ENCODE data around the gene NADSYN1. TPM values are rescaled to one million over a fixed set of nuclear protein-coding genes. Genes with fewer than 3 reads are reported as not detected.

NADSYN1 gene
- polyA plus RNA-seq, 4 donors: 85.7 to 210 (median 97.9) TPM

DNA sequence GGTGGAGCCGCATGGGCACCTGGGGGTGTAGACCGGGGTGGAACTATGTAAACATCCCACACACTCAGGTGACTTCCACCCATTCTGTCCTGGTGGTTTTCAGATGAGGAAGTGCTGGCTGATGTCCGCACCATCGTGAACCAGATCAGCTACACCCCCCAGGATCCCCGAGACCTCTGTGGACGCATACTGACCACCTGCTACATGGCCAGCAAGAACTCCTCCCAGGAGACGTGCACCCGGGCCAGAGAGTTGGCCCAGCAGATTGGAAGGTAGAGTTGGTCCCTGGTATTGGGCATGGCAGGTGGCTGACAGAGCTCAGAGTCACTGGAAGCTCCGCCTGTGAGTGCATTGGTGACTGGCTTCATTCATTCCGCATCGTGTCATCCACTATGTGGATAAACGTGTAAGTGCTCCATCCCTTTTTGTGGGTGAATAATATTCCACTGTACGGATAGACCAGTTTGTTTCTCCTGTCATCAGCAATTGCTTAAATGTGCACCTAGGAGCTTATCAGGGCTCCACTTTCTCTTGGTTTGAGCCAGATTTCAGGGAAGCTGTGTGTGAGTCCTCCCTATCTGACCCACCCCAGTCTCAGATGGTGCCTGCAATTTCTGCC lies 29.9 kb downstream of the NADSYN1 start:
- no peak overlapping the region for H3K4me3 ChIP-seq (ENCODE audit: low read depth in 1 of 3, low read length in 3 of 3)
- H3K4me1 ChIP-seq (ENCODE audit: control insufficient read depth in 3 of 3, insufficient read depth in 2 of 3, low read depth in 1 of 3, low read length in 2 of 3): peaks cover 0 to 2% (median 0%) of the 10 kb centered on the region in 3 donors
- no peaks in the 10 kb centered on the region for H3K9me3 ChIP-seq (ENCODE audit: control insufficient read depth in 2 of 2, insufficient read depth in 1 of 2, low read depth in 1 of 2, low read length in 1 of 2)
- 96 to 98% (median 97%) methylated on average over 13 of the region's 13 CpGs for WGBS, 3 donors
- DNase-seq (no peak), FAIRE-seq (no peak)
- H3K27me3 ChIP-seq (ENCODE audit: control insufficient read depth in 3 of 3, insufficient read depth in 3 of 3, low read length in 3 of 3): no peaks in the 10 kb centered on the region
- H3K36me3 ChIP-seq (ENCODE audit: control insufficient read depth in 3 of 3, insufficient read depth in 2 of 3, low read depth in 1 of 3, low read length in 3 of 3): peaks cover 19 to 83% (median 42%) of the 10 kb centered on the region in 3 donors
- no peak overlapping the region for H3K27ac ChIP-seq (ENCODE audit: low read depth in 1 of 3, low read length in 2 of 3)

DNA sequence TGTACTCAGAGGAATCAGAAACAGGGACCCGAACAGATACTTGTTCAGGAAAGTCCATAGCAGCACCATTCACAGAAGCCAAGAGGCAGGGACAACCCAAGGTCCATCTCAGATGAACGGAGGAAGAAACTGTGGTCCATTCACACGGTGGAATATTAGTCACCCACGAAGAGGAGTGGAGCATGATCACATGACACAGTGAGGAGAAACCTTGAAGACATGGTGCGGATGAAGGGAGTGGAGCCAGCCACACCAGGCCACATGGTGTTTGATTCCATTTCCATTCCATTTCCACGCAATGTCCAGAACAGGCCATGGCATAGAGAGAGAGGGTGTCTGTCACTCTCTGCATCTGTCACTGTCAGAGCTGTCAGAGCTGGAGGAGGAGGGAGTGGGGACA lies 30.7 kb downstream of the NADSYN1 start:
- WGBS, 3 donors: 95 to 97% (median 96%) methylated on average over 6 of the region's 6 CpGs

GRCh38 chr11:71484248-71485062 lies 31.5 kb downstream of the NADSYN1 start:
- Histone ChIP-seq H3K27ac (ENCODE audit: low read depth in 1 of 3, low read length in 2 of 3) (no peak overlapping the region), H3K27me3 (ENCODE audit: control insufficient read depth in 3 of 3, insufficient read depth in 3 of 3, low read length in 3 of 3) (no peaks in the 10 kb centered on the region), H3K36me3 (ENCODE audit: control insufficient read depth in 3 of 3, insufficient read depth in 2 of 3, low read depth in 1 of 3, low read length in 3 of 3) (peaks cover 17 to 82% (median 43%) of the 10 kb centered on the region in 3 donors), H3K9me3 (ENCODE audit: control insufficient read depth in 2 of 2, insufficient read depth in 1 of 2, low read depth in 1 of 2, low read length in 1 of 2) (no peaks in the 10 kb centered on the region), H3K4me3 (ENCODE audit: low read depth in 1 of 3, low read length in 3 of 3) (no peak overlapping the region), H3K4me1 (ENCODE audit: control insufficient read depth in 3 of 3, insufficient read depth in 2 of 3, low read depth in 1 of 3, low read length in 2 of 3) (peaks cover 0 to 7% (median 0%) of the 10 kb centered on the region in 3 donors)
- no peak for FAIRE-seq
- DNase-seq: no peak
- WGBS, 3 donors: 93 to 96% (median 95%) methylated on average over 23 of the region's 23 CpGs

More for the DNA sequence above, 30.7 kb downstream of the NADSYN1 start:
- DNase-seq (no peak), FAIRE-seq (no peak)
- H3K27ac ChIP-seq (ENCODE audit: low read depth in 1 of 3, low read length in 2 of 3): no peak overlapping the region
- no peaks in the 10 kb centered on the region for H3K27me3 ChIP-seq (ENCODE audit: control insufficient read depth in 3 of 3, insufficient read depth in 3 of 3, low read length in 3 of 3)
- H3K4me1 ChIP-seq (ENCODE audit: control insufficient read depth in 3 of 3, insufficient read depth in 2 of 3, low read depth in 1 of 3, low read length in 2 of 3): peaks cover 0 to 7% (median 0%) of the 10 kb centered on the region in 3 donors
- H3K36me3 ChIP-seq (ENCODE audit: control insufficient read depth in 3 of 3, insufficient read depth in 2 of 3, low read depth in 1 of 3, low read length in 3 of 3): peaks cover 20 to 82% (median 44%) of the 10 kb centered on the region in 3 donors
- no peaks in the 10 kb centered on the region for H3K9me3 ChIP-seq (ENCODE audit: control insufficient read depth in 2 of 2, insufficient read depth in 1 of 2, low read depth in 1 of 2, low read length in 1 of 2)
- no peak overlapping the region for H3K4me3 ChIP-seq (ENCODE audit: low read depth in 1 of 3, low read length in 3 of 3)

DNA sequence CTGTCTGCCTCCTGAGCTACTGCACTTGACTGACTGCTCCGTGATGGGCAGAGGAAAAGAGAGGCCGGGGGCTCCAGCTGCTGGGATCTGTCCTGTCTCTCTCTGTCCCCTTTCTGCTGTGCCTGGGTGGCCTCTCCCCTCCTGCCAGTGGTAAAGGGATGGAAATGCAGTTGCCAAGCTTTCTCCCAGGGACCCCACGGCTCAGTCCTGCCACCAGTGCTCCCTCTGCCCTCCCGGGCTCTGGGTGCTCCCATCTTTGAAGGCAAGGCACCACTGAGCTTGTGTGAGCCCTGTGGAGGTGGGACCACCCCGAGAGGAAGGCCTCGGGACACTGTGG lies 32.0 kb downstream of the NADSYN1 start:
- no peak overlapping the region for H3K27ac ChIP-seq (ENCODE audit: low read depth in 1 of 3, low read length in 2 of 3)
- no peak overlapping the region for H3K4me3 ChIP-seq (ENCODE audit: low read depth in 1 of 3, low read length in 3 of 3)
- FAIRE-seq (no peak), DNase-seq (no peak)
- H3K36me3 ChIP-seq (ENCODE audit: control insufficient read depth in 3 of 3, insufficient read depth in 2 of 3, low read depth in 1 of 3, low read length in 3 of 3): peaks cover 17 to 83% (median 44%) of the 10 kb centered on the region in 3 donors
- H3K9me3 ChIP-seq (ENCODE audit: control insufficient read depth in 2 of 2, insufficient read depth in 1 of 2, low read depth in 1 of 2, low read length in 1 of 2): no peaks in the 10 kb centered on the region
- no peaks in the 10 kb centered on the region for H3K27me3 ChIP-seq (ENCODE audit: control insufficient read depth in 3 of 3, insufficient read depth in 3 of 3, low read length in 3 of 3)
- H3K4me1 ChIP-seq (ENCODE audit: control insufficient read depth in 3 of 3, insufficient read depth in 2 of 3, low read depth in 1 of 3, low read length in 2 of 3): peaks cover 0 to 7% (median 0%) of the 10 kb centered on the region in 3 donors
- 90 to 92% (median 92%) methylated on average over 5 to 6 of the region's 6 CpGs for WGBS, 3 donors

DNA sequence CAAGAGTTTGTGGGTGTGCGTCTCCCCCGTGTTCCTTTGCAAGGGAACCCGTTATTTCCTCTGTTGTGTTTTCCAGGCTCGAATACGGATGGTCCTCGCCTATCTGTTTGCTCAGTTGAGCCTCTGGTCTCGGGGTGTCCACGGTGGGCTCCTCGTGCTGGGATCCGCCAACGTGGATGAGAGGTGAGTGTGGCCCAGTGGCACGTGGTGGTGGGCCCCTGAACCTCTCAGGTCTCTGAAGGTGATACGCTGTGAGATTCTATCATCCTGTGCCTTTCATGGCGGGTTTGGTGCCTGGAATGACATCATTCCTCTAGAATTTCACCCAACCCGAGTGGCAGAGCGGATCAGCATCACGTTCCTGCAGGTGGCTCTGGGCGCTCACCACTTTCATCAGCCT lies 32.5 kb downstream of the NADSYN1 start:
- Histone ChIP-seq H3K36me3 (ENCODE audit: control insufficient read depth in 3 of 3, insufficient read depth in 2 of 3, low read depth in 1 of 3, low read length in 3 of 3) (peaks cover 17 to 83% (median 45%) of the 10 kb centered on the region in 3 donors), H3K9me3 (ENCODE audit: control insufficient read depth in 2 of 2, insufficient read depth in 1 of 2, low read depth in 1 of 2, low read length in 1 of 2) (no peaks in the 10 kb centered on the region), H3K4me3 (ENCODE audit: low read depth in 1 of 3, low read length in 3 of 3) (no peak overlapping the region), H3K27me3 (ENCODE audit: control insufficient read depth in 3 of 3, insufficient read depth in 3 of 3, low read length in 3 of 3) (no peaks in the 10 kb centered on the region), H3K4me1 (ENCODE audit: control insufficient read depth in 3 of 3, insufficient read depth in 2 of 3, low read depth in 1 of 3, low read length in 2 of 3) (peaks cover 0 to 7% (median 0%) of the 10 kb centered on the region in 3 donors), H3K27ac (ENCODE audit: low read depth in 1 of 3, low read length in 2 of 3) (no peak overlapping the region)
- FAIRE-seq (no peak), DNase-seq (no peak)
- WGBS, 3 donors: 96 to 97% (median 97%) methylated on average over 18 of the region's 18 CpGs

- Histone ChIP-seq H3K27me3 (ENCODE audit: control insufficient read depth in 3 of 3, insufficient read depth in 3 of 3, low read length in 3 of 3) (no peaks in the 10 kb centered on the region), H3K4me3 (ENCODE audit: low read depth in 1 of 3, low read length in 3 of 3) (no peak overlapping the region), H3K27ac (ENCODE audit: low read depth in 1 of 3, low read length in 2 of 3) (no peak overlapping the region), H3K9me3 (ENCODE audit: control insufficient read depth in 2 of 2, insufficient read depth in 1 of 2, low read depth in 1 of 2, low read length in 1 of 2) (no peaks in the 10 kb centered on the region), H3K36me3 (ENCODE audit: control insufficient read depth in 3 of 3, insufficient read depth in 2 of 3, low read depth in 1 of 3, low read length in 3 of 3) (peaks cover 17 to 83% (median 46%) of the 10 kb centered on the region in 3 donors), H3K4me1 (ENCODE audit: control insufficient read depth in 3 of 3, insufficient read depth in 2 of 3, low read depth in 1 of 3, low read length in 2 of 3) (peaks cover 0 to 7% (median 0%) of the 10 kb centered on the region in 3 donors)
- 95 to 100% (median 100%) methylated on average over 1 of the region's 1 CpG for WGBS, 3 donors
- FAIRE-seq (no peak), DNase-seq (no peak)
These were observed 33.3 kb downstream of the NADSYN1 start for GRCh38 chr11:71486320-71486719.

- Histone ChIP-seq H3K9me3 (ENCODE audit: control insufficient read depth in 2 of 2, insufficient read depth in 1 of 2, low read depth in 1 of 2, low read length in 1 of 2) (no peaks in the 10 kb centered on the region), H3K36me3 (ENCODE audit: control insufficient read depth in 3 of 3, insufficient read depth in 2 of 3, low read depth in 1 of 3, low read length in 3 of 3) (peaks cover 9 to 72% (median 43%) of the 10 kb centered on the region in 3 donors), H3K4me3 (ENCODE audit: low read depth in 1 of 3, low read length in 3 of 3) (no peak overlapping the region), H3K27ac (ENCODE audit: low read depth in 1 of 3, low read length in 2 of 3) (no peak overlapping the region), H3K27me3 (ENCODE audit: control insufficient read depth in 3 of 3, insufficient read depth in 3 of 3, low read length in 3 of 3) (no peaks in the 10 kb centered on the region), H3K4me1 (ENCODE audit: control insufficient read depth in 3 of 3, insufficient read depth in 2 of 3, low read depth in 1 of 3, low read length in 2 of 3) (peaks cover 0 to 7% (median 0%) of the 10 kb centered on the region in 3 donors)
- FAIRE-seq (no peak), DNase-seq (no peak)
- 77 to 91% (median 88%) methylated on average over 6 of the region's 6 CpGs for WGBS, 3 donors
These were observed 35.8 kb downstream of the NADSYN1 start for GRCh38 chr11:71488681-71489270.

- Histone ChIP-seq H3K27ac (ENCODE audit: low read depth in 1 of 3, low read length in 2 of 3) (no peak overlapping the region), H3K4me3 (ENCODE audit: low read depth in 1 of 3, low read length in 3 of 3) (no peak overlapping the region), H3K27me3 (ENCODE audit: control insufficient read depth in 3 of 3, insufficient read depth in 3 of 3, low read length in 3 of 3) (no peaks in the 10 kb centered on the region), H3K9me3 (ENCODE audit: control insufficient read depth in 2 of 2, insufficient read depth in 1 of 2, low read depth in 1 of 2, low read length in 1 of 2) (no peaks in the 10 kb centered on the region), H3K4me1 (ENCODE audit: control insufficient read depth in 3 of 3, insufficient read depth in 2 of 3, low read depth in 1 of 3, low read length in 2 of 3) (peaks cover 0 to 7% (median 0%) of the 10 kb centered on the region in 3 donors), H3K36me3 (ENCODE audit: control insufficient read depth in 3 of 3, insufficient read depth in 2 of 3, low read depth in 1 of 3, low read length in 3 of 3) (peaks cover 9 to 71% (median 44%) of the 10 kb centered on the region in 3 donors)
- DNase-seq: no peak
- WGBS, 3 donors: 71 to 82% (median 77%) methylated on average over 15 of the region's 15 CpGs
- no peak for FAIRE-seq
These were observed 36.5 kb downstream of the NADSYN1 start for GRCh38 chr11:71489311-71490043.
